Measurements from ENCODE around the gene CRACR2A. TPM values are rescaled to one million over a fixed set of nuclear protein-coding genes. Genes with fewer than 3 reads are reported as not detected.
A peak's percentile ranks its signal among the peaks of the same experiment; 100 is the strongest.

Gene CRACR2A
- total RNA-seq, 2 donors from 2014 or later = 1.1 to 4.7 TPM

DNA sequence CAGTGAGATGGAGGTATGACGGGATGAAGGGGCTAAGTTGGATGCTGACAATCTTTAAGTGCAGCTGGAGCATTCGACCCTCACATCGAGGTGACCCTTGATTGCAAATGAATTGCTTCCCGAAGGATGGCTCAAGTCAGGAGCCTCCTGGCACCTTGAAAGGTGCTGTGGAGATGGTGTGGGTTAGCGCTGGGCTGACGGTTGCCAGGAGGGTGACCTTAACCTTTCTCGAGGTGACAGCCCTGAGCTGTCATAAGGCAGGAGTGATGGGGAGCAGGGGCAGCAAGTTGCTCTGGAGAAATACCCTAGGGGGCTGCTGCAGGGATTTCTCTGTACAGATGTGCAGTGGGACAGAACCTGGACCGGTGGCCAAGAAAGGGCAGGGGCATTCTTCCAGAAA lies 122.8 kb downstream of the CRACR2A start:
- no peak overlapping the region for H3K4me3 Mint-ChIP-seq
- H3K4me1 Mint-ChIP-seq = peaks cover 16% of the 10 kb centered on the region
- no peak overlapping the region for H3K9ac ChIP-seq (ENCODE audit: extremely low read depth, low read length, poor library complexity, severe bottlenecking)
- no peaks in the 10 kb centered on the region for H3K9me3 Mint-ChIP-seq
- no peaks in the 10 kb centered on the region for H3K27me3 ChIP-seq (ENCODE audit: control insufficient read depth, insufficient read depth, low read length, poor library complexity, severe bottlenecking)
- H3K27me3 Mint-ChIP-seq (ENCODE audit: insufficient read depth) = peaks cover 4% of the 10 kb centered on the region
- no peak for DNase-seq
- peaks cover 7% of the 10 kb centered on the region for H3K4me1 ChIP-seq (ENCODE audit: control insufficient read depth, insufficient read depth, low read length)
- H3K27ac Mint-ChIP-seq = no peak overlapping the region
- TF ChIP-seq, protein P1, sequence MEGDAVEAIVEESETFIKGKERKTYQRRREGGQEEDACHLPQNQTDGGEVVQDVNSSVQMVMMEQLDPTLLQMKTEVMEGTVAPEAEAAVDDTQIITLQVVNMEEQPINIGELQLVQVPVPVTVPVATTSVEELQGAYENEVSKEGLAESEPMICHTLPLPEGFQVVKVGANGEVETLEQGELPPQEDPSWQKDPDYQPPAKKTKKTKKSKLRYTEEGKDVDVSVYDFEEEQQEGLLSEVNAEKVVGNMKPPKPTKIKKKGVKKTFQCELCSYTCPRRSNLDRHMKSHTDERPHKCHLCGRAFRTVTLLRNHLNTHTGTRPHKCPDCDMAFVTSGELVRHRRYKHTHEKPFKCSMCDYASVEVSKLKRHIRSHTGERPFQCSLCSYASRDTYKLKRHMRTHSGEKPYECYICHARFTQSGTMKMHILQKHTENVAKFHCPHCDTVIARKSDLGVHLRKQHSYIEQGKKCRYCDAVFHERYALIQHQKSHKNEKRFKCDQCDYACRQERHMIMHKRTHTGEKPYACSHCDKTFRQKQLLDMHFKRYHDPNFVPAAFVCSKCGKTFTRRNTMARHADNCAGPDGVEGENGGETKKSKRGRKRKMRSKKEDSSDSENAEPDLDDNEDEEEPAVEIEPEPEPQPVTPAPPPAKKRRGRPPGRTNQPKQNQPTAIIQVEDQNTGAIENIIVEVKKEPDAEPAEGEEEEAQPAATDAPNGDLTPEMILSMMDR (conservative IDR thresholded peaks at IDR 0.05) = no peak
- WGBS, 2 experiments (ENCODE audit: insufficient coverage in 1 of 2, insufficient read length in 1 of 2) = 94 to 96% methylated on average over 5 to 8 of the region's 8 CpGs
- H3K36me3 ChIP-seq (ENCODE audit: control insufficient read depth, insufficient read depth, low read length) = no peaks in the 10 kb centered on the region
- H3K9me3 ChIP-seq (ENCODE audit: control insufficient read depth, low read length) = no peaks in the 10 kb centered on the region
- H3K4me3 ChIP-seq (ENCODE audit: low read length) = no peak overlapping the region
- no peak overlapping the region for H3K27ac ChIP-seq (ENCODE audit: low read depth, low read length)
- no peaks in the 10 kb centered on the region for H3K36me3 Mint-ChIP-seq (ENCODE audit: low read depth)

DNA sequence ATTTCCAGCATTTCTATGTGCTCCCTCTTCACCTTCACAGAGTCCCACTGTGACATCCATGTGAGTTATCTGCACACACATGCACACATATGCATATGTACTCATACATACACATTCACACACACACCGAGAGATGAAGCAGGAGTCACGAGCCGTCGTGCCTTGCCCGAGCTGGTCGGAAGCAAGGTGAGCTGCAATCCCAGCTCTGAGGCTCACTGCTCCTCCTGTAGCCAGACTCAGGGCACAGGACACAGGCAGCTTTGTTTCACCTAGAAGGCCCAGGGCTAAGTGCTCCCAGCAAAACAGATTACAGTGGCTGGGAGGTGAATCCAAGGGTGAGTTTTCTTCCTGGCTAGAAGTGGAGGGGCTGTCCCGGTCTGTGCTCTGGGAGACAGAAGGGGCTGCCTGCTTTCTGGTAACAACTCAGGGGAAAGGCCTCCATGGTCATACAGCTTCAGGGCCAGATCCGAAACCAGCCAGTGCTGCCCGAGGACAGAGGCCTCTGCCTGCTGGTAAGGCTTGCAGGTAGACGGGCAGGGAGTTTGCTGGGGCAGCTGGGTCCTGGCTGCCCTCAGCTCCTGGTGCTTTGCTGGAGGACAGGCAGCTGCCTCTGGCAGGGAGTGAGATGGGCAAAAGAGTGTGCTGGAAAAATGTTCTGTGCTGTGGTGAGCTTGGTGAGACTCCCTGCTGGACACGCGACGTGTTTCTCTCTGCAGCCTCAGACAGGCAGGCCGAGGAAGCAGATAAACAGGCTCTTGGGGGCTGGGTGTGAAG lies 123.7 kb downstream of the CRACR2A start:
- H3K4me1 ChIP-seq (ENCODE audit: control insufficient read depth, insufficient read depth, low read length) = peaks cover 7% of the 10 kb centered on the region
- H3K9me3 ChIP-seq (ENCODE audit: control insufficient read depth, low read length) = no peaks in the 10 kb centered on the region
- Mint-ChIP-seq H3K9me3 (no peaks in the 10 kb centered on the region), H3K27me3 (ENCODE audit: insufficient read depth) (peaks cover 4% of the 10 kb centered on the region), H3K4me1 (peaks cover 16% of the 10 kb centered on the region), H3K36me3 (ENCODE audit: low read depth) (no peaks in the 10 kb centered on the region), H3K27ac (peak overlapping the region; percentile 50), H3K4me3 (no peak overlapping the region)
- H3K36me3 ChIP-seq (ENCODE audit: control insufficient read depth, insufficient read depth, low read length) = no peaks in the 10 kb centered on the region
- H3K4me3 ChIP-seq (ENCODE audit: low read length) = no peak overlapping the region
- no peak for DNase-seq
- 85 to 96% methylated on average over 3 to 14 of the region's 14 CpGs for WGBS, 2 experiments (ENCODE audit: insufficient coverage in 1 of 2, insufficient read length in 1 of 2)
- H3K27ac ChIP-seq (ENCODE audit: low read depth, low read length) = no peak overlapping the region
- TF ChIP-seq, protein P1 (conservative IDR thresholded peaks at IDR 0.05) = no peak
- no peaks in the 10 kb centered on the region for H3K27me3 ChIP-seq (ENCODE audit: control insufficient read depth, insufficient read depth, low read length, poor library complexity, severe bottlenecking)
- H3K9ac ChIP-seq (ENCODE audit: extremely low read depth, low read length, poor library complexity, severe bottlenecking) = no peak overlapping the region

- Histone ChIP-seq H3K4me1 (ENCODE audit: control insufficient read depth, insufficient read depth, low read length) (peaks cover 7% of the 10 kb centered on the region), H3K27ac (ENCODE audit: low read depth, low read length) (no peak overlapping the region), H3K9me3 (ENCODE audit: control insufficient read depth, low read length) (no peaks in the 10 kb centered on the region), H3K27me3 (ENCODE audit: control insufficient read depth, insufficient read depth, low read length, poor library complexity, severe bottlenecking) (no peaks in the 10 kb centered on the region), H3K36me3 (ENCODE audit: control insufficient read depth, insufficient read depth, low read length) (no peaks in the 10 kb centered on the region), H3K9ac (ENCODE audit: extremely low read depth, low read length, poor library complexity, severe bottlenecking) (no peak overlapping the region), H3K4me3 (ENCODE audit: low read length) (no peak overlapping the region)
- Mint-ChIP-seq H3K9me3 (no peaks in the 10 kb centered on the region), H3K4me3 (no peak overlapping the region), H3K27ac (no peak overlapping the region), H3K27me3 (ENCODE audit: insufficient read depth) (peaks cover 4% of the 10 kb centered on the region), H3K36me3 (ENCODE audit: low read depth) (no peaks in the 10 kb centered on the region), H3K4me1 (peaks cover 16% of the 10 kb centered on the region)
- no peak for DNase-seq
- TF ChIP-seq, protein P1 (conservative IDR thresholded peaks at IDR 0.05) = peak; percentile 53
- WGBS, 2 experiments (ENCODE audit: insufficient coverage in 1 of 2, insufficient read length in 1 of 2) = 92 to 94% methylated on average over 7 to 8 of the region's 8 CpGs
These were observed 124.3 kb downstream of the CRACR2A start for GRCh38 chr12:3628629-3629028.

All from endodermal cell (in vitro differentiated cells).